ENCODE measurements around the gene TM2D1.

TM2D1 gene

DNA sequence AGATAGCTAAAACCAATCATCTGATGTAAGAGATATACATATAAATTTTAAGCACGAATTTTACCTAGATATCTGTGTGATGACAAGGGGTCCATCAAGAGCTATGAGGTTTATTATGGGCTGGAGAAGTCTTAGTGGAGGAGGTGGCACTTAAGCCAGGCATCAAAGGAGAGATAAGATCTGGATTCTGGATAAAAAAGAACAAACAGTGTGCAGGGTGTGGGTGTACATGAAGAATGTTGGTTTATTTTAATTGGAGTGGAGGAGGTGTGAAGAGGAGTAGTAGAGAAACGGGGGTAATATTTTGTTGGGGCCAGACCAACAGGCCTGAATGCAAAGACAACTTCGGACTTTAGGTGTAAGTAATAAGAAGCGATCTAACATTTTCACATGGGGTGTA, 80.6 kb downstream of the TM2D1 start:
- Histone ChIP-seq H3K27ac (replicated peaks) (no peak overlapping the region), H3K4me3 (replicated peaks; ENCODE audit: insufficient read depth, low read length) (no peak overlapping the region), H3K27me3 (ENCODE audit: insufficient read depth, poor library complexity, severe bottlenecking) (no peaks in the 10 kb centered on the region)
- no peak for DNase-seq (ENCODE audit: low read depth in 1 of 2, low spot score in 1 of 2)
- TF ChIP-seq CTCF (IDR thresholded peaks at IDR 0.05; ENCODE audit: insufficient read depth, low read length) (no peak), SPI1 (IDR thresholded peaks at IDR 0.05; ENCODE audit: borderline replicate concordance, low read depth) (no peak), POLR2AphosphoS5 (IDR thresholded peaks at IDR 0.05; ENCODE audit: low read depth) (no peak), GABPA (IDR thresholded peaks at IDR 0.05; ENCODE audit: low read depth) (no peak)
- TF ChIP-seq, protein P1, sequence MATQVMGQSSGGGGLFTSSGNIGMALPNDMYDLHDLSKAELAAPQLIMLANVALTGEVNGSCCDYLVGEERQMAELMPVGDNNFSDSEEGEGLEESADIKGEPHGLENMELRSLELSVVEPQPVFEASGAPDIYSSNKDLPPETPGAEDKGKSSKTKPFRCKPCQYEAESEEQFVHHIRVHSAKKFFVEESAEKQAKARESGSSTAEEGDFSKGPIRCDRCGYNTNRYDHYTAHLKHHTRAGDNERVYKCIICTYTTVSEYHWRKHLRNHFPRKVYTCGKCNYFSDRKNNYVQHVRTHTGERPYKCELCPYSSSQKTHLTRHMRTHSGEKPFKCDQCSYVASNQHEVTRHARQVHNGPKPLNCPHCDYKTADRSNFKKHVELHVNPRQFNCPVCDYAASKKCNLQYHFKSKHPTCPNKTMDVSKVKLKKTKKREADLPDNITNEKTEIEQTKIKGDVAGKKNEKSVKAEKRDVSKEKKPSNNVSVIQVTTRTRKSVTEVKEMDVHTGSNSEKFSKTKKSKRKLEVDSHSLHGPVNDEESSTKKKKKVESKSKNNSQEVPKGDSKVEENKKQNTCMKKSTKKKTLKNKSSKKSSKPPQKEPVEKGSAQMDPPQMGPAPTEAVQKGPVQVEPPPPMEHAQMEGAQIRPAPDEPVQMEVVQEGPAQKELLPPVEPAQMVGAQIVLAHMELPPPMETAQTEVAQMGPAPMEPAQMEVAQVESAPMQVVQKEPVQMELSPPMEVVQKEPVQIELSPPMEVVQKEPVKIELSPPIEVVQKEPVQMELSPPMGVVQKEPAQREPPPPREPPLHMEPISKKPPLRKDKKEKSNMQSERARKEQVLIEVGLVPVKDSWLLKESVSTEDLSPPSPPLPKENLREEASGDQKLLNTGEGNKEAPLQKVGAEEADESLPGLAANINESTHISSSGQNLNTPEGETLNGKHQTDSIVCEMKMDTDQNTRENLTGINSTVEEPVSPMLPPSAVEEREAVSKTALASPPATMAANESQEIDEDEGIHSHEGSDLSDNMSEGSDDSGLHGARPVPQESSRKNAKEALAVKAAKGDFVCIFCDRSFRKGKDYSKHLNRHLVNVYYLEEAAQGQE (IDR thresholded peaks at IDR 0.05; ENCODE audit: insufficient replicate concordance, low read depth), result no peak

DNA sequence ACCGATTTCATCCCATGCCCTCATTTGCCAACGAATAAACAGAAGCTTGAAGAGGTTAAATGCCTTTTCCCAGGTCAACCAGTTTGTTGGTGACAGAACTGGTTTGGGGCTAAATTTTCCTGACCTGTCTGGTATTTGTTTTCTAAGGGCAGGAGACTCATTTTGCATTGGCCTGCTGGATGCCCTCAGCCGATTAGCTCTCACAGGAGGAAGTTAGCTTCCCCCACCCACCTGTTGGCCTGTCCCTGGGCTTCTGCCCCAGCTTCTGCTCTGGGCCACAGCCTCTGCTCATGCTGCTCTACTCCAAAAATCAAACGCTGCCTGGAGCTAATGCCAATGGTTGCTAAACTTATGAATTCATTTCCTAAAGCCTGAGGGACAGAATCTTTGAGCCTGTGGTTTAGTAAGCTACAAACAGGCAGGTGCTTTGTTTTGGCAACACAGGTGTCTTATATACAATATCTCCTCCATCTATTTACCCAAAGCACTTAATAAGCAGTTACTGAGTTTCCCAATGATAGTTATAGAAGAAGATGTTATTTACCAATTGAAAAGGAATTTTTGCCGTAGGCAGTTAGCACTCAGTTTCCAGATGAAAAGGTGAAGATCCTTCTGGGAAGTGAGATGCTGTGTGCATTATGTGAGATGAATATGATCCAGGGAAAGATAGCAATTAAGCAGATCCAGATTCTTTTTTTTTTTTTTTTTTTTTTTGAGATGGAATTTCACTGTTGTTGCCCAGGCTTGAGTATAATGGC, 82.3 kb downstream of the TM2D1 start:
- TF ChIP-seq GABPA (IDR thresholded peaks at IDR 0.05; ENCODE audit: low read depth) (no peak), SPI1 (IDR thresholded peaks at IDR 0.05; ENCODE audit: borderline replicate concordance, low read depth) (no peak)
- H3K4me3 ChIP-seq (replicated peaks; ENCODE audit: insufficient read depth, low read length), result no peak overlapping the region
- no peaks in the 10 kb centered on the region for H3K27me3 ChIP-seq (ENCODE audit: insufficient read depth, poor library complexity, severe bottlenecking)
- H3K27ac ChIP-seq (replicated peaks), result no peak overlapping the region
- peak in 1 of 2 experiments; percentile 14 for DNase-seq (ENCODE audit: low read depth in 1 of 2, low spot score in 1 of 2)

GRCh38 chr1:61641578-61642336, 83.2 kb downstream of the TM2D1 start:
- Histone ChIP-seq H3K27ac (replicated peaks) (peak overlapping the region; percentile 54), H3K27me3 (ENCODE audit: insufficient read depth, poor library complexity, severe bottlenecking) (no peaks in the 10 kb centered on the region), H3K4me3 (replicated peaks; ENCODE audit: insufficient read depth, low read length) (no peak overlapping the region)
- DNase-seq (ENCODE audit: low read depth in 1 of 2, low spot score in 1 of 2), result peak in 1 of 2 experiments; percentile 79
- TF ChIP-seq CTCF (IDR thresholded peaks at IDR 0.05; ENCODE audit: insufficient read depth, low read length) (peak; percentile 63), GABPA (IDR thresholded peaks at IDR 0.05; ENCODE audit: low read depth) (no peak)
- TF ChIP-seq, protein P1 (IDR thresholded peaks at IDR 0.05; ENCODE audit: insufficient replicate concordance, low read depth), result peak; percentile 14

All from HL-60 (cell line).